ENCODE measurements around the gene MYCN.

Gene MYCN

DNA sequence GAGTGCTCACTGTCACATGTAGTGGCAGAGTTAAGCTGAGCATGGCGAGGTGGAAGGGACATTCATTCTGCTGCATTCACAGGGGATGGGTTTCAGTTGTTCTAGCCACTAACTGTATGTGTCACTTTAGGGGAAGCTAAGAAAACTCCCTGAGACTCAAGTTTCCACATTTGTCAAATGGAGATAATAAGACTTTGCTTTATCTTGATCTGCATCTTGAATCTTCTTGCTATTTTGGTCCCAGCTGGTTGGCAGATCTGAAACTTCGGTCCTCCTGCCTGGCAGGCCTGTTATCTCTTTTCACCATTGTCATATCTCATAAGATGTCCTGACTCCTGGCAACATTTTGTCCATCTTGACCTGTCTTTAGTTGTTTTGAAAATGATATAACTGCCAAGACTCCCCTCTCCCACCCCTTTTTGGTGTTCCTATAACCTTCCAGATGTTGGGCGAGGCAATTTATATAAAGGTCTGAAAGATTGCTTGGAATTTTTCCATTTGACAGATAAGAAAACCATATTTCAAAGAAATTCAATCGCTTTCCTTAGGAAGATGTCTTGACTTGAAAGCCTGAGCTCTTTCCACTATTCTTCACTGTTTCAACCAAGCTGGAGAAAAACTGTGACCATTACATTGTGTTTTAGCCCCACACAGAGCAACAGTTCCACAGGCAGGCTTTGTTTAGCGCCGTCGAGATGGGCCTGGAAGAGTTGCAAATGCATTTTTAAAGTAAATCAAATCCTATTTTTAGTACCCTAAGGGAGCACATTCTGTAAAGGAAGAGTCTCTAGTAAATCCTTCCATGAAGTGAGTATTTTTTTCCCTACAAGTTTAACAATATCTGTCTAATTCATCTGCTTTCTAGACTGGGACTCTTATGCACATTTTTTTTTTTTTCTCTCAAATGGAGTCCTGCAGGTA is 33.4 kb downstream of the MYCN start:
- no peak overlapping the region for H3K4me3 ChIP-seq (ENCODE audit: low read depth, low read length)
- no peak overlapping the region for H3K4me2 ChIP-seq (ENCODE audit: low read length)
- H3K9ac ChIP-seq = no peak overlapping the region
- H3K27me3 ChIP-seq (ENCODE audit: control insufficient read depth, insufficient read depth, low read length) = no peaks in the 10 kb centered on the region
- H2AFZ ChIP-seq = no peak overlapping the region
- H3K79me2 ChIP-seq = no peaks in the 10 kb centered on the region
- TF ChIP-seq CTCF (IDR thresholded peaks at IDR 0.05) = no peak
- H3K36me3 ChIP-seq (ENCODE audit: control insufficient read depth, insufficient read depth, low read length) = no peaks in the 10 kb centered on the region
- H3K9me3 ChIP-seq (ENCODE audit: control insufficient read depth, low read length) = no peaks in the 10 kb centered on the region
- no peaks in the 10 kb centered on the region for H3K4me1 ChIP-seq
- no peak overlapping the region for H3K27ac ChIP-seq

DNA sequence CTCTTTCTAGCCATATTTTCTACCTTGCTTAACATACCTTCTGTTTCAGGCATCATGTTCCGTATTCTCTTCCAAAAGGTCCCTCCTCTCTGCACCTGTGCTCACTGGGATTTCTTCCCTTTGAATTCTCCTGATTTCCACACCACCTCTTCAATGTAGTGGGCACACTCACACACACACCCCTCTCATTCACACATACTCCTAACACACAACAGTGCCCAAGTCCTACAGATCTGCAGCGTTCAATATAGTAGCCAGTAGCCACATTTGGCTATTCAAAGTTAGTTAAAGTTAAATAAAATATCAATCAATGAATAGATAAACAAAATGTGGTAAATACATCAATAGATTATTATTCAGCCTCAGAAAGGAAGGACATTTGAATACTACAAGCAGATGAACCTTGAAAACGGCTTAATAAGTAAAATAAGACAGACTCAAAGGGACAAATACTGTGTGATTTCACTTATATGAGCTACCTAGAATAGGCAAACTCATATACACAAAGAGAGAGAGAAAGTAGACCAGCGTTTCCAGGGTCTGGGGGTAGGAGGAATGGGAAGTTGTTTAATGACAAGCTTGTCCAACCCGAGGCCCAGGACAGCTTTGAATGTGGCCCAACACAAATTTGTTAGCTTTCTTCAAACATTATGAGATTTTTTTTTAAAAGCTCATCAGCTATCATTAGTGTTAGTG is 34.4 kb downstream of the MYCN start:
- Histone ChIP-seq H3K9ac (no peak overlapping the region), H3K36me3 (ENCODE audit: control insufficient read depth, insufficient read depth, low read length) (no peaks in the 10 kb centered on the region), H3K27me3 (ENCODE audit: control insufficient read depth, insufficient read depth, low read length) (no peaks in the 10 kb centered on the region), H3K4me1 (no peaks in the 10 kb centered on the region), H3K9me3 (ENCODE audit: control insufficient read depth, low read length) (no peaks in the 10 kb centered on the region), H3K4me3 (ENCODE audit: low read depth, low read length) (no peak overlapping the region), H3K27ac (no peak overlapping the region), H2AFZ (no peak overlapping the region), H3K4me2 (ENCODE audit: low read length) (no peak overlapping the region), H3K79me2 (no peaks in the 10 kb centered on the region)
- TF ChIP-seq CTCF (IDR thresholded peaks at IDR 0.05) = no peak

- Histone ChIP-seq H3K9me3 (ENCODE audit: control insufficient read depth, low read length) (no peaks in the 10 kb centered on the region), H3K4me1 (no peaks in the 10 kb centered on the region), H3K9ac (no peak overlapping the region), H3K4me2 (ENCODE audit: low read length) (no peak overlapping the region), H2AFZ (no peak overlapping the region), H3K79me2 (no peaks in the 10 kb centered on the region), H3K36me3 (ENCODE audit: control insufficient read depth, insufficient read depth, low read length) (no peaks in the 10 kb centered on the region), H3K27ac (no peak overlapping the region), H3K4me3 (ENCODE audit: low read depth, low read length) (no peak overlapping the region), H3K27me3 (ENCODE audit: control insufficient read depth, insufficient read depth, low read length) (no peaks in the 10 kb centered on the region)
- no peak for TF ChIP-seq CTCF (IDR thresholded peaks at IDR 0.05)
Observed at GRCh38 chr2:15975261-15975600, 34.9 kb downstream of the MYCN start.

GRCh38 chr2:15975676-15976075 is 35.3 kb downstream of the MYCN start:
- Histone ChIP-seq H3K9me3 (ENCODE audit: control insufficient read depth, low read length) (no peaks in the 10 kb centered on the region), H3K27ac (no peak overlapping the region), H3K4me1 (no peaks in the 10 kb centered on the region), H3K4me3 (ENCODE audit: low read depth, low read length) (no peak overlapping the region), H3K4me2 (ENCODE audit: low read length) (no peak overlapping the region), H3K36me3 (ENCODE audit: control insufficient read depth, insufficient read depth, low read length) (no peaks in the 10 kb centered on the region), H3K79me2 (no peaks in the 10 kb centered on the region), H2AFZ (no peak overlapping the region), H3K9ac (no peak overlapping the region), H3K27me3 (ENCODE audit: control insufficient read depth, insufficient read depth, low read length) (no peaks in the 10 kb centered on the region)
- no peak for TF ChIP-seq CTCF (IDR thresholded peaks at IDR 0.05)

Data from parathyroid adenoma (tissue), 2 donors.